ENCODE data around the gene ABR. TPM values are rescaled to one million over a fixed set of nuclear protein-coding genes. Genes with fewer than 3 reads are reported as not detected.
A peak's percentile ranks its signal among the peaks of the same experiment; 100 is the strongest.

Gene ABR
- total RNA-seq, 2 donors from 2014 or later: 243 to 326 TPM

GRCh38 chr17:1186214-1186820 is 6.5 kb upstream of the ABR start:
- no peaks in the 10 kb centered on the region for H3K9me3 ChIP-seq
- peak overlapping the region in 1 of 2 donors; percentile 34 for H3K9ac ChIP-seq (ENCODE audit: low read depth in 2 of 2, low read length in 2 of 2)
- intact Hi-C loops (cut with DNase I): loop anchor here (5.0 kb wide), 1 partner anchor 64 kb away; no protein-coding TSS in a partner anchor
- no peaks in the 10 kb centered on the region for H3K36me3 ChIP-seq
- no peak for DNase-seq
- H3K27me3 ChIP-seq: no peaks in the 10 kb centered on the region
- H3K4me3 ChIP-seq: no peak overlapping the region
- no peak overlapping the region for H3K27ac ChIP-seq
- H3K4me1 ChIP-seq: no peaks in the 10 kb centered on the region
- no peak for TF ChIP-seq CTCF (IDR thresholded peaks at IDR 0.05)

- Histone ChIP-seq H3K4me3 (no peak overlapping the region), H3K4me1 (no peaks in the 10 kb centered on the region)
Measured at GRCh38 chr17:1183171-1183873, 3.5 kb upstream of the ABR start.

GRCh38 chr17:1182811-1183170 is 3.0 kb upstream of the ABR start:
- Histone ChIP-seq H3K9ac (ENCODE audit: low read depth in 2 of 2, low read length in 2 of 2) (no peak overlapping the region), H3K4me3 (no peak overlapping the region), H3K36me3 (no peaks in the 10 kb centered on the region), H3K27me3 (no peaks in the 10 kb centered on the region), H3K27ac (no peak overlapping the region), H3K9me3 (no peaks in the 10 kb centered on the region), H3K4me1 (no peaks in the 10 kb centered on the region)
- intact Hi-C loops (cut with DNase I): no loop called here
- TF ChIP-seq CTCF (IDR thresholded peaks at IDR 0.05): no peak
- DNase-seq: no peak

More at GRCh38 chr17:1183171-1183873, 3.5 kb upstream of the ABR start:
- no peak for DNase-seq
- Histone ChIP-seq H3K36me3 (no peaks in the 10 kb centered on the region), H3K9ac (ENCODE audit: low read depth in 2 of 2, low read length in 2 of 2) (no peak overlapping the region), H3K27me3 (no peaks in the 10 kb centered on the region), H3K27ac (no peak overlapping the region), H3K9me3 (no peaks in the 10 kb centered on the region)
- intact Hi-C loops (cut with DNase I): no loop called here
- no peak for TF ChIP-seq CTCF (IDR thresholded peaks at IDR 0.05)

- H3K27me3 ChIP-seq: no peaks in the 10 kb centered on the region
- intact Hi-C loops (cut with DNase I): no loop called here
- no peaks in the 10 kb centered on the region for H3K4me1 ChIP-seq
- DNase-seq: no peak
- H3K9me3 ChIP-seq: no peaks in the 10 kb centered on the region
- H3K4me3 ChIP-seq: no peak overlapping the region
- TF ChIP-seq CTCF (IDR thresholded peaks at IDR 0.05): no peak
- no peak overlapping the region for H3K9ac ChIP-seq (ENCODE audit: low read depth in 2 of 2, low read length in 2 of 2)
- H3K27ac ChIP-seq: no peak overlapping the region
- no peaks in the 10 kb centered on the region for H3K36me3 ChIP-seq
Measured at GRCh38 chr17:1181753-1182137, 2.0 kb upstream of the ABR start.

- intact Hi-C loops (cut with DNase I): no loop called here
- no peak for DNase-seq
- no peaks in the 10 kb centered on the region for H3K36me3 ChIP-seq
- no peaks in the 10 kb centered on the region for H3K27me3 ChIP-seq
- H3K27ac ChIP-seq: no peak overlapping the region
- no peak overlapping the region for H3K9ac ChIP-seq (ENCODE audit: low read depth in 2 of 2, low read length in 2 of 2)
- H3K4me1 ChIP-seq: no peaks in the 10 kb centered on the region
- H3K9me3 ChIP-seq: no peaks in the 10 kb centered on the region
- no peak for TF ChIP-seq CTCF (IDR thresholded peaks at IDR 0.05)
- no peak overlapping the region for H3K4me3 ChIP-seq
Measured at GRCh38 chr17:1180958-1181752, 1.4 kb upstream of the ABR start.

Data from colonic mucosa (tissue), 4 donors.